ENCODE data around the gene TTC33. TPM values are rescaled to one million over a fixed set of nuclear protein-coding genes. Genes with fewer than 3 reads are reported as not detected.
"Not testable (repeated sequence)": the region's sequence is repeated elsewhere in the genome, so short reads cannot be mapped to it uniquely, and the experiment has no call there.

TTC33 gene
- total RNA-seq, 1 experiment from 2014 or later, result 30.2 TPM

GRCh38 chr5:40660751-40661150 is 95.0 kb downstream of the TTC33 start:
- no peak for DNase-seq
- Histone ChIP-seq H3K9me3 (ENCODE audit: insufficient read depth, low read depth) (no peaks in the 10 kb centered on the region), H3K27ac (no peak overlapping the region), H3F3A (ENCODE audit: insufficient read depth, low read depth) (no peaks in the 10 kb centered on the region), H3K79me2 (ENCODE audit: low read depth) (no peaks in the 10 kb centered on the region), H3K4me3 (no peak overlapping the region), H3K27me3 (ENCODE audit: insufficient read depth, low read depth) (no peaks in the 10 kb centered on the region), H2AFZ (no peak overlapping the region), H4K20me1 (ENCODE audit: insufficient read depth) (no peaks in the 10 kb centered on the region), H3K9me2 (ENCODE audit: insufficient read depth) (no peaks in the 10 kb centered on the region), H3K4me2 (no peak overlapping the region), H3K4me1 (replicated peaks; ENCODE audit: insufficient read depth) (no peaks in the 10 kb centered on the region), H3K36me3 (ENCODE audit: low read depth) (no peaks in the 10 kb centered on the region)
- ChIA-PET POLR2A (ENCODE audit: unreplicated experiment) (no interaction called here), CTCF (no interaction called here)
- no TSS peak for BruUV-seq (replicated peaks)
- intact Hi-C loops (cut with micrococcal nuclease; ENCODE audit: unreplicated experiment), result no loop called here
- TF ChIP-seq EZH2 (IDR thresholded peaks at IDR 0.05; ENCODE audit: low read depth) (no peak), CTCF (conservative IDR thresholded peaks at IDR 0.05) (no peak)

DNA sequence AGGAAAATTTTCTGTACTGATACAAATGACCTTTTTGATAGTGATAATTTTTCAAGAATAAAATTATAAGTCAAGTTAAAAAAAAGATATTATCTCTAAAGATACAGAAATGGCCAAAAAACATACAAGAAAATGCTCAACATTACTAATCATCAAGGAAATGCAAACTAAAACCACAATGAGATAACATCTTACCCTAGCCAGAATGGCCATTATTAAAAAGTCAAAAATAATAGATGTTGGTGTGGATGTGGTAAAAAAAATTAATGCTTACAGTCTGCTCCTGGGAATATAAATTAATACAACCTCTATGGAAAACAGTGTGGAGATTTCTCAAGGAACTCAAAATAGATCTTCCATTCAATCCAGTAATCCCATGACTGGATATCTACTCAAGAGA is 99.0 kb downstream of the TTC33 start:
- H4K20me1 ChIP-seq (ENCODE audit: insufficient read depth), result no peaks in the 10 kb centered on the region
- TF ChIP-seq EZH2 (IDR thresholded peaks at IDR 0.05; ENCODE audit: low read depth) (no peak), CTCF (conservative IDR thresholded peaks at IDR 0.05) (no peak)
- no peaks in the 10 kb centered on the region for H3K79me2 ChIP-seq (ENCODE audit: low read depth)
- ChIA-PET CTCF (no interaction called here), POLR2A (ENCODE audit: unreplicated experiment) (no interaction called here)
- H3K9me2 ChIP-seq (ENCODE audit: insufficient read depth), result no peaks in the 10 kb centered on the region
- no peaks in the 10 kb centered on the region for H3F3A ChIP-seq (ENCODE audit: insufficient read depth, low read depth)
- no peaks in the 10 kb centered on the region for H3K9me3 ChIP-seq (ENCODE audit: insufficient read depth, low read depth)
- intact Hi-C loops (cut with micrococcal nuclease; ENCODE audit: unreplicated experiment), result no loop called here
- no peak overlapping the region for H3K4me3 ChIP-seq
- H3K27ac ChIP-seq, result no peak overlapping the region
- DNase-seq, result no peak
- no peaks in the 10 kb centered on the region for H3K27me3 ChIP-seq (ENCODE audit: insufficient read depth, low read depth)
- no peak overlapping the region for H3K4me2 ChIP-seq
- no peaks in the 10 kb centered on the region for H3K36me3 ChIP-seq (ENCODE audit: low read depth)
- H3K4me1 ChIP-seq (replicated peaks; ENCODE audit: insufficient read depth), result no peaks in the 10 kb centered on the region
- BruUV-seq (replicated peaks), result no TSS peak
- H2AFZ ChIP-seq, result no peak overlapping the region

- intact Hi-C loops (cut with micrococcal nuclease; ENCODE audit: unreplicated experiment); H3K79me2 ChIP-seq (ENCODE audit: low read depth); H3K27ac ChIP-seq; POLR2A ChIA-PET (ENCODE audit: unreplicated experiment); DNase-seq; H3K4me2 ChIP-seq; CTCF ChIA-PET; H2AFZ ChIP-seq; H3K9me2 ChIP-seq (ENCODE audit: insufficient read depth); H3K9me3 ChIP-seq (ENCODE audit: insufficient read depth, low read depth); H3K27me3 ChIP-seq (ENCODE audit: insufficient read depth, low read depth); H3F3A ChIP-seq (ENCODE audit: insufficient read depth, low read depth); H3K36me3 ChIP-seq (ENCODE audit: low read depth); H4K20me1 ChIP-seq (ENCODE audit: insufficient read depth); BruUV-seq (replicated peaks); H3K4me1 ChIP-seq (replicated peaks; ENCODE audit: insufficient read depth); H3K4me3 ChIP-seq: not testable (repeated sequence)
Measured at GRCh38 chr5:40656091-40656490, 99.7 kb downstream of the TTC33 start.

GRCh38 chr5:40655138-40655537 is 100.6 kb downstream of the TTC33 start:
- TF ChIP-seq EZH2 (IDR thresholded peaks at IDR 0.05; ENCODE audit: low read depth) (no peak), CTCF (conservative IDR thresholded peaks at IDR 0.05) (no peak)
- Histone ChIP-seq H3K9me3 (ENCODE audit: insufficient read depth, low read depth) (no peaks in the 10 kb centered on the region), H3K4me1 (replicated peaks; ENCODE audit: insufficient read depth) (no peaks in the 10 kb centered on the region), H3K4me3 (no peak overlapping the region), H2AFZ (no peak overlapping the region), H3K27ac (no peak overlapping the region), H3K4me2 (no peak overlapping the region), H3K27me3 (ENCODE audit: insufficient read depth, low read depth) (no peaks in the 10 kb centered on the region), H3F3A (ENCODE audit: insufficient read depth, low read depth) (no peaks in the 10 kb centered on the region), H4K20me1 (ENCODE audit: insufficient read depth) (no peaks in the 10 kb centered on the region), H3K36me3 (ENCODE audit: low read depth) (no peaks in the 10 kb centered on the region), H3K9me2 (ENCODE audit: insufficient read depth) (no peaks in the 10 kb centered on the region), H3K79me2 (ENCODE audit: low read depth) (no peaks in the 10 kb centered on the region)
- CTCF ChIA-PET, result interaction anchor here (0.6 kb wide), 1 partner anchor 9 kb away, joined by 3 read pairs; no protein-coding TSS in a partner anchor
- no peak for DNase-seq
- no TSS peak for BruUV-seq (replicated peaks)
- POLR2A ChIA-PET (ENCODE audit: unreplicated experiment), result interaction anchor here (0.7 kb wide), 1 partner anchor 78 kb away, joined by 12 read pairs; no protein-coding TSS in a partner anchor
- intact Hi-C loops (cut with micrococcal nuclease; ENCODE audit: unreplicated experiment), result no loop called here
